Activated CD8-positive, alpha-beta memory T cell treated with anti-CD3 and anti-CD28 coated beads, Interleukin-2, amount 50 U/mL, for 4 hours (primary cell): ENCODE data around the gene LDLRAD1.
"Not testable (repeated sequence)": the region's sequence is repeated elsewhere in the genome, so short reads cannot be mapped to it uniquely, and the experiment has no call there.

Experiments
- DNase-seq: peaks from one replicate; pipeline ENCODE4 v3.0.0-alpha.2; 2020

LDLRAD1 gene

DNA sequence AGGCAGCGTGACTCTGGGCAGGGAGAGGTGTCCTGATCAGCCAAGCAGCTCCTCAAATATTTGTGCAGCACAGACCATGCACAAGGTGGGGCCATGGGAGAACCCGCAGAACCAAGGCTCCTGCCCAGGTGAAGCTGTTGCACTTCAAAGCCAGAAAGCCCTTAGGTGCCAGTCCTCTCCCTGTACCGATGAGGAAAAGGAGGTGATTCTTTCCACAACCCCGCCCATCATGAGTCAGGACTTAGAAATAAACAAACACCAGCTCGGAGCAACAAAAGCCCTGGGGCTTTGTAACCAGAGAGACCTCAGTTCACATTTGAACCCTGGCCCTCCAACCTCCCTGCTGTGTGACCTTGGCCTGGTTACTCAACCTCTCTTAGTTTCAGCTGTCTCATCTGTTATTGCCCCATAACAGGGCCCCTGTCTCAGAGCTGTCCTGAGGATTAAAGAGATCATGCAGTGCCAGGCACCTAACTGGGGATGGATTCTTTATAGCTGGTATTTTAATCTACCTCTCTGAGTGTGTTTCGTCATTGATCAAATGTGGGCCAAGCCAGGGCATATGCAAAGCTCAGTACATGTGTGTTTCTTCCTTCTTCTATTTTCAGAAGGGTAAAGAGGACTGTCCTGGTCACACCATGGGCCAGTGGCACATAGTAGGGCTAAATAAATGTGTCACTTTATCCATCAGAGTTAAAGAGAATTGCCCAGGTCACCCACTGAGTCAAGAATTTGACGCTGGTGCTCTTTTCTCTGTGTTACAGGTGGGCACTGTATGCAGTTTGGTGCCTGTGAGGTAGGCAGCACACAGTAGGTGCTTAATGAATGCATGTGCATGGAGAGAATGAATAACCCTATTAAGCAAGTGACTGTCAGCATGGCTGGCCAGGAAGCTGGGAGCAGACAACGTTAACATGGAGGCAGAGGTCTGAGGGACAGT, 1.4 kb downstream of the LDLRAD1 start:
- DNase-seq, result no peak

DNA sequence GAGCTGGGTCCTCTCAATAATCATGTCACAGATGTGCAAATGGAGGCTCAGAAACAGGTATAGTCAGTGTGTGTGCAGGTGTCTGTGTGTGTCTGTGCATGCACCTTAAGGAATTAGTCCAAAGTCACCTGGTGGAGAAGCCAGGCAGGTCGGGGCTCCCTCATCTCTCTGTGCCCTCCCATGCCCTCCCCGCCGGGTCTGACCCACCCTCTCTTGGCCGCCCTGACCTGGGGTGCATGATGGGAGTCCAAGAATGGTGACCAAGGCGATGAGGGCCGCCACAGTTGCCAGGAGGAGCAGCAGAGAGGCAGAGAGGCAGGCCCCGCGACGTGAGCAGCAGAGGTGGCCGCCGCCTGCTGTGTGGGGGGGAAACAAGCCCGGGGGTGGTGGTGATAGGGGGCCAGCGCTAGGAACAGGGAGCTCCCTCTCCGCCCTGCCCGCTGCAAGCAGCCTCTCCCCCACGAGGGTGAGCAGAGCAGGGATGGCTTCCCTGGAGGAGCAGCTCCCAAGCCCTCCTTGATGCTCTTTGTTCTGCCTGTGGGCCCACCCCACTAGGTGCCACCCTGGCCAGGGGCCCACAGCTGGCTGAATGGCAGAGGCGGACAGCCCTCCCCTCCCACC, 3.9 kb downstream of the LDLRAD1 start:
- DNase-seq, result no peak

- DNase-seq, result no peak
Observed at GRCh38 chr1:54013393-54014008, 4.5 kb downstream of the LDLRAD1 start.

- DNase-seq, result no peak
Observed at GRCh38 chr1:54012863-54013262, 5.1 kb downstream of the LDLRAD1 start.

GRCh38 chr1:54012008-54012325, 6.0 kb downstream of the LDLRAD1 start:
- DNase-seq, result no peak

GRCh38 chr1:54011316-54012007, 6.5 kb downstream of the LDLRAD1 start:
- DNase-seq, result no peak

GRCh38 chr1:54010415-54011117, 7.4 kb downstream of the LDLRAD1 start:
- no peak for DNase-seq

GRCh38 chr1:54009406-54009805, 8.6 kb downstream of the LDLRAD1 start:
- DNase-seq, result no peak

GRCh38 chr1:54008876-54009275, 9.1 kb downstream of the LDLRAD1 start:
- DNase-seq, result no peak

DNA sequence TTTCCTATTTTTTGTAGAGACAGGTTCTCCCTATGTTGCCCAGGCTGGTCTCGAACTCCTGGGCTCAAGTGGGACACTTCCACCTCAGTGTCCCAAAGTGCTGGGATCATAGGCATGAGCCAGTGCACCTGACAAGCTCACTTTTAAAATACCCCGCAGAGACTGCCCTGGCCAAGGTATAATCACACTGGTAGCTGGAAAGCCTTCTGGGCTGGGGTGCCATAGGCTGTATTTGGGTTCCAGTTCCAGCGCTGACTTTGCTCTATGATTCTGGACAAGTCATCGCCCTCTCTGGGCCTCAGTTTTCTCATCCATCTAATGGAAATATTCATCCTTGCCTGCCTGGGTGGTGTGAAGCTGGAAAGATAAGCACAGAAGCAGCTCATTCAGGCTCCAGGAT, 10.4 kb downstream of the LDLRAD1 start:
- no peak for DNase-seq

DNA sequence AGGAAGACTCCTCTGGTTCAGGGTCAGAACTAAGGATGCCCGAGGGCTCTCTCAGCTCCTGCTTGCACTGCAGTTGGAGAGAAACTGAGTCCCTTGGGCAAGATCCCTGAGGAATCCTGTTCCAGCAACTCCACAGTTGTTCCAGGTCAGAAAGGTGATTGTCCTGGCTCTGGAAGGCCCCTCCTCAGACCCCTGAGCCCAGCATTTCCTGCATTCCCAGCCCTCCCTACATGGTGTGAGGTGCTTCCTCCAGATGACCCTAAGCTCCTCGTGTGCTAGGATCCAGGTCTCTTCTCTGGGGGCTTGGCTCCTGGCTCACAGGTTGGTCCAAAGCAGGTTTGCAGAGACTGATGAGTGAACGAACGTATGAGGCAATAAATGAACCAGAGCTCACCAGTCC, 11.5 kb downstream of the LDLRAD1 start:
- no peak for DNase-seq

- DNase-seq, result no peak
Observed at GRCh38 chr1:54004481-54005049, 13.4 kb downstream of the LDLRAD1 start.

DNA sequence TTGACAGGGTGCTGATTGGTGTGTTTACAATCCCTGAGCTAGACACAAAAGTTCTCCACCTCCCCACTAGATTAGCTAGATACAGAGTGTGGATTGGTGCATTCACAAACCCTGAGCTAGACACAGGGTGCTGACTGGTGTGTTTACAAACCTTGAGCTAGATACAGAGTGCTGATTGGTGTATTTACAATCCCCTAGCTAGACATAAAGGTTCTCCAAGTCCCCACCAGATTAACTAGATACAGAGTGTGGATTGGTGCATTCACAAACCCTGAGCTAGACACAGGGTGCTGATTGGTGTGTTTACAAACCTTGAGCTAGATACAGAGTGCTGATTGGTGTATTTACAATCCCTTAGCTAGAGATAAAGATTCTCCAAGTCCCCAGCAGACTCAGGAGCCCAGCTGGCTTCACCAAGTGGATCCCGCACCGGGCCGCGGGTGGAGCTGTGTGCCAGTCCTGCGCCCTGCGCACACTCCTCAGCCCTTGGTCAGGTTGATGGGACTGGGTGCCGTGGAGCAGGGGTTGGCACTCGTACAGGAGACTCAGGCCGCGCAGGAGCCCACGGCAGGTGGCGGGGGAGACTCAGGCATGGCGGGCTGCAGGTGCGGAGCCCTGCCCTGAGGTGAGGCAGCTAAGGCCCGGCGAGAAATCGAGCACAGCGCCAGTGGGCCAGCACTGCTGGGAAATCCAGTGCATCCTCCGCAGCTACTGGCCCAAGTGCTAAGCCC, 14.1 kb downstream of the LDLRAD1 start:
- DNase-seq, result not testable (repeated sequence)

GRCh38 chr1:54003249-54003646, 14.7 kb downstream of the LDLRAD1 start:
- DNase-seq, result no peak

GRCh38 chr1:54002544-54003248, 15.3 kb downstream of the LDLRAD1 start:
- no peak for DNase-seq

DNA sequence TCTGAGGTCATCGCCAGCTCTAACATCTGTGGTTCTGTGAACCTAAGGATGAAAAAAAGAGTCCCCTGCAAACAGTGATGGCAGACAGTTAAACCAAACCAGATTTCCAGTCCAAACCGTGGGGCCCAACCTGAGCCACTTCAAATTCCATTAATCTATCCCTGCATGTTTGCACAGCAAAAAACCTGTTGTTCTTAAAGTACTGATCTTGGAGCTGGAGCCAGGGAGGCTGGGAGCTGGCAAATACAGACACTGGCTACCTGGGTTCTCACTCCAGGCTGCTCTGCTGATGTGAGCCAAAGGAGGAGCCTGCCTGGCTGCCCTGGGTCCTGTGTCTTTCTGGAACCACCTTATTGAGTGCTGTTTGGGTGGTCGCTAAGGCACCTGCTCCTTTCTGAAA, 16.4 kb downstream of the LDLRAD1 start:
- no peak for DNase-seq

DNA sequence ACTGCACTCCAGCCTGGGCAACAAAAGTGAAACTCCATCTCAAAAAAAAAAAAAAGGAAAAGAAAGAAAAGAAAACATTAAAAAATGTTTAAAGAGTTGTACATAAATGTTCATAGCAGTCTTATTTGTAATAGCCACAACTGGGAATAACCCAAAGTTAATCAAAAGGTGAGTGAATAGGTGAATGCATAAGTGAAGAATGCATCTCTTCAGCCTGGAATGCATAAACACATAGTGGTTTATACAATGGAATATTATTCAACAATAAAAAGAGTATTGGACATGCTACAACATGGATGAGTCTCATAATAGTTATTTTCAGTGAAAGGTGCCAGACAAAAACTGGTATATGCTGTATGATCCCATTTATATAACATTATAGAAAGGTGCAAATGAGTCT, 18.1 kb downstream of the LDLRAD1 start:
- DNase-seq, result no peak

DNA sequence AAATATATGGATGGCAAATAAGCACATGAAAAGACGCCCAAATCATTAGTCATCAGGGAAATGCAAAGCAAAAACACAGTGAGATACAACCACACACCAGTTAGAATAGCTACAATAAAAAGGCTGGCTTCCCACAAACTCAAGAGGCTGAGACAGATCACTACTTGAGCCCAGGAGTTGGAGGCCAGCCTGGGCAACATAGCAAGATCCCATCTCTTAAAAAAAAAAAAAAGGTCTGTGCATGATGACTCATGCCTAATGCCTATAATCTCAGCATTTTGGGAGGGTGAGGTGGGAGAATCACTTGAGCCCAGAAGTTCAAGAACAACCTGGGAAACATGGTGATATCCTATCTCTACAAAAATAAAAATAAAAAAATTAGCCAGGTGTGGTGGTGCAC, 19.8 kb downstream of the LDLRAD1 start:
- no peak for DNase-seq

- no peak for DNase-seq
Observed at GRCh38 chr1:53995683-53996082, 22.3 kb downstream of the LDLRAD1 start.

- DNase-seq, result not testable (repeated sequence)
Observed at GRCh38 chr1:53994516-53994915, 23.5 kb downstream of the LDLRAD1 start.
